ENCODE data around the gene CCNYL1.
"Not testable (repeated sequence)": the region's sequence is repeated elsewhere in the genome, so short reads cannot be mapped to it uniquely, and the experiment has no call there.

CCNYL1 gene

GRCh38 chr2:207693641-207694249 lies 17.7 kb upstream of the CCNYL1 start:
- TF ChIP-seq POLR2AphosphoS5 (IDR thresholded peaks at IDR 0.05; ENCODE audit: borderline replicate concordance, low read depth, low read length) (no peak), EZH2 (IDR thresholded peaks at IDR 0.05) (no peak), FOXP2 (optimal IDR thresholded peaks at IDR 0.05; ENCODE audit: control extremely low read depth, extremely low read length, insufficient read depth) (no peak)
- no peaks in the 10 kb centered on the region for H3K9me3 ChIP-seq (ENCODE audit: low read depth, low read length)
- H3K9ac ChIP-seq (ENCODE audit: insufficient read length) = no peak overlapping the region
- H3K27ac ChIP-seq = no peak overlapping the region
- no peak for DNase-seq (ENCODE audit: low read depth, low spot score)
- H3K36me3 ChIP-seq (ENCODE audit: insufficient read depth, low read length) = no peaks in the 10 kb centered on the region
- H3K4me3 ChIP-seq = no peak overlapping the region

- H3K27ac ChIP-seq = no peak overlapping the region
- TF ChIP-seq FOXP2 (optimal IDR thresholded peaks at IDR 0.05; ENCODE audit: control extremely low read depth, extremely low read length, insufficient read depth) = no peak
- no peak for TF ChIP-seq POLR2AphosphoS5 (IDR thresholded peaks at IDR 0.05; ENCODE audit: borderline replicate concordance, low read depth, low read length)
- TF ChIP-seq EZH2 (IDR thresholded peaks at IDR 0.05) = no peak
- no peaks in the 10 kb centered on the region for H3K9me3 ChIP-seq (ENCODE audit: low read depth, low read length)
- DNase-seq (ENCODE audit: low read depth, low spot score) = no peak
- H3K9ac ChIP-seq (ENCODE audit: insufficient read length) = no peak overlapping the region
- H3K36me3 ChIP-seq (ENCODE audit: insufficient read depth, low read length) = no peaks in the 10 kb centered on the region
- H3K4me3 ChIP-seq = no peak overlapping the region
Observed at GRCh38 chr2:207694811-207695281, 16.6 kb upstream of the CCNYL1 start.

- Histone ChIP-seq H3K9me3 (ENCODE audit: low read depth, low read length) (no peaks in the 10 kb centered on the region), H3K9ac (ENCODE audit: insufficient read length) (no peak overlapping the region), H3K27ac (no peak overlapping the region), H3K4me3 (no peak overlapping the region), H3K36me3 (ENCODE audit: insufficient read depth, low read length) (no peaks in the 10 kb centered on the region)
- DNase-seq (ENCODE audit: low read depth, low spot score) = no peak
- TF ChIP-seq FOXP2 (optimal IDR thresholded peaks at IDR 0.05; ENCODE audit: control extremely low read depth, extremely low read length, insufficient read depth) (no peak), POLR2AphosphoS5 (IDR thresholded peaks at IDR 0.05; ENCODE audit: borderline replicate concordance, low read depth, low read length) (no peak), EZH2 (IDR thresholded peaks at IDR 0.05) (no peak)
Observed at GRCh38 chr2:207695293-207695692, 16.1 kb upstream of the CCNYL1 start.

GRCh38 chr2:207696911-207697310 lies 14.5 kb upstream of the CCNYL1 start:
- not testable (repeated sequence) for H3K9ac ChIP-seq (ENCODE audit: insufficient read length); H3K27ac ChIP-seq; H3K36me3 ChIP-seq (ENCODE audit: insufficient read depth, low read length); H3K4me3 ChIP-seq; H3K9me3 ChIP-seq (ENCODE audit: low read depth, low read length); DNase-seq (ENCODE audit: low read depth, low spot score)

GRCh38 chr2:207697411-207697810 lies 14.0 kb upstream of the CCNYL1 start:
- Histone ChIP-seq H3K9me3 (ENCODE audit: low read depth, low read length) (no peaks in the 10 kb centered on the region), H3K36me3 (ENCODE audit: insufficient read depth, low read length) (no peaks in the 10 kb centered on the region), H3K4me3 (no peak overlapping the region), H3K9ac (ENCODE audit: insufficient read length) (no peak overlapping the region), H3K27ac (no peak overlapping the region)
- TF ChIP-seq POLR2AphosphoS5 (IDR thresholded peaks at IDR 0.05; ENCODE audit: borderline replicate concordance, low read depth, low read length) = no peak
- TF ChIP-seq EZH2 (IDR thresholded peaks at IDR 0.05) = no peak
- no peak for TF ChIP-seq FOXP2 (optimal IDR thresholded peaks at IDR 0.05; ENCODE audit: control extremely low read depth, extremely low read length, insufficient read depth)
- no peak for DNase-seq (ENCODE audit: low read depth, low spot score)

GRCh38 chr2:207698301-207698700 lies 13.1 kb upstream of the CCNYL1 start:
- no peak overlapping the region for H3K4me3 ChIP-seq
- no peak overlapping the region for H3K27ac ChIP-seq
- no peaks in the 10 kb centered on the region for H3K9me3 ChIP-seq (ENCODE audit: low read depth, low read length)
- no peak for DNase-seq (ENCODE audit: low read depth, low spot score)
- H3K9ac ChIP-seq (ENCODE audit: insufficient read length) = no peak overlapping the region
- TF ChIP-seq POLR2AphosphoS5 (IDR thresholded peaks at IDR 0.05; ENCODE audit: borderline replicate concordance, low read depth, low read length) = no peak
- TF ChIP-seq EZH2 (IDR thresholded peaks at IDR 0.05) = no peak
- TF ChIP-seq FOXP2 (optimal IDR thresholded peaks at IDR 0.05; ENCODE audit: control extremely low read depth, extremely low read length, insufficient read depth) = no peak
- H3K36me3 ChIP-seq (ENCODE audit: insufficient read depth, low read length) = no peaks in the 10 kb centered on the region

- no peak for DNase-seq (ENCODE audit: low read depth, low spot score)
- TF ChIP-seq EZH2 (IDR thresholded peaks at IDR 0.05) (no peak), POLR2AphosphoS5 (IDR thresholded peaks at IDR 0.05; ENCODE audit: borderline replicate concordance, low read depth, low read length) (no peak)
- H3K27ac ChIP-seq = no peak overlapping the region
- H3K9me3 ChIP-seq (ENCODE audit: low read depth, low read length) = no peaks in the 10 kb centered on the region
- no peaks in the 10 kb centered on the region for H3K36me3 ChIP-seq (ENCODE audit: insufficient read depth, low read length)
- H3K9ac ChIP-seq (ENCODE audit: insufficient read length) = no peak overlapping the region
- no peak overlapping the region for H3K4me3 ChIP-seq
Observed at GRCh38 chr2:207704078-207704477, 7.4 kb upstream of the CCNYL1 start.

- no peak overlapping the region for H3K4me3 ChIP-seq
- no peaks in the 10 kb centered on the region for H3K36me3 ChIP-seq (ENCODE audit: insufficient read depth, low read length)
- no peak for DNase-seq (ENCODE audit: low read depth, low spot score)
- no peaks in the 10 kb centered on the region for H3K9me3 ChIP-seq (ENCODE audit: low read depth, low read length)
- no peak overlapping the region for H3K27ac ChIP-seq
- TF ChIP-seq POLR2AphosphoS5 (IDR thresholded peaks at IDR 0.05; ENCODE audit: borderline replicate concordance, low read depth, low read length) (no peak), FOXP2 (optimal IDR thresholded peaks at IDR 0.05; ENCODE audit: control extremely low read depth, extremely low read length, insufficient read depth) (no peak), EZH2 (IDR thresholded peaks at IDR 0.05) (no peak)
- no peak overlapping the region for H3K9ac ChIP-seq (ENCODE audit: insufficient read length)
Observed at GRCh38 chr2:207704671-207705070, 6.8 kb upstream of the CCNYL1 start.
